Ovary (tissue), 9 donors: ENCODE results near the gene TRIM42. TPM values are rescaled to one million over a fixed set of nuclear protein-coding genes. Genes with fewer than 3 reads are reported as not detected.

Experiments
- DNase-seq, 5 donors: peaks; one replicate each; pipeline ENCODE4 v3.0.0-alpha.2; 2019 to 2020
- H3K27ac ChIP-seq, 2 donors: fragments of 200-600 bp; one replicate each; pipeline versions ENCODE4 v1.5.1 to v1.8.0; 2019 to 2022
- H3K27me3 ChIP-seq: fragments of 200-600 bp; one replicate; pipeline ENCODE4 v1.8.0; 2022
- H3K36me3 ChIP-seq: fragments of 200-600 bp; sonication (generic); one replicate; pipeline ENCODE4 v1.5.1; 2019
- H3K4me1 ChIP-seq: one replicate; pipeline ENCODE4 v1.8.1; 2013; ENCODE audit warnings: mild to moderate bottlenecking, moderate library complexity; ENCODE audit not compliant: insufficient read depth
- H3K4me3 ChIP-seq: fragments of 200-600 bp; sonication (generic); one replicate; pipeline ENCODE4 v1.5.1; 2017
- H3K9me3 ChIP-seq, 2 donors: fragments of 200-600 bp in 1 of 2; sonication (generic) in 1 of 2; one replicate each; pipeline versions ENCODE4 v1.5.1 to v1.8.1; 2013 to 2019; ENCODE audit warnings: mild to moderate bottlenecking in 1 of 2, moderate library complexity in 1 of 2
- EP300 ChIP-seq: sonication (generic); formaldehyde crosslinking; IDR thresholded peaks from one replicate; pipeline ENCODE4 v1.6.1; 2017; ENCODE audit warnings: antibody characterized with exemption
- POLR2A ChIP-seq: fragments of 450-650 bp; IDR thresholded peaks from one replicate; pipeline ENCODE4 v1.6.1; 2017; ENCODE audit warnings: antibody characterized with exemption, mild to moderate bottlenecking, moderate library complexity
- WGBS, 3 donors: extraction: QIAGEN DNeasy Blood & Tissue Kit in 1 of 3; methylation state at CpG; one replicate each; pipeline versions ENCODE4 v1.1.5 to v1.1.7; 2013 to 2017; 5-methylcytosine and 5-hydroxymethylcytosine counted together
- intact Hi-C, 4 donors: fragments of 100-400 bp; cut with DNase I; formaldehyde crosslinking; loops; one replicate each; pipeline versions ENCODE4 v1.11.0 to v1.15.1; 2022 to 2023
- polyA plus RNA-seq, 2 donors: library from polyadenylated mRNA; stranded (reverse); fragments of 200-250 nt in 1 of 2; fragments of 350-450 nt in 1 of 2; fragmentation: Illumina TruSeq in 1 of 2; extraction: RNeasy Lipid Tissue Mini Kit (QIAGEN cat#74804) in 1 of 2; gene quantifications; one replicate each; pipeline ENCODE4 v1.2.3, GENCODE V29; 2013 to 2014
- total RNA-seq, 7 donors: library from RNA; depleted of rRNA in 2 of 7; stranded (reverse); fragments of >200 nt in 2 of 7; fragmentation: NEBNext Ultra II Directional in 3 of 7; extraction: Animal tissue kit (Norgen Biotek cat#: 25700) in 3 of 7; gene quantifications; one replicate each; pipeline versions ENCODE4 v1.1.0 to v1.2.4, GENCODE V29; 2016 to 2023
- TF ChIP-seq, protein P1 (sequence below), 3 donors: fragments of 450-650 bp in 2 of 3; fragments of 200-600 bp in 1 of 3; IDR thresholded peaks; one replicate each; pipeline versions ENCODE4 v1.5.1 to v1.8.0; 2016 to 2022; ENCODE audit warnings: antibody characterized with exemption in 3 of 3, mild to moderate bottlenecking in 1 of 3
- donor health status: DM: no; HTN: no; CAD: no; lungs with moderate emphysema.
- donor health status: DM: no; HTN: no; CAD: no.
- donor health status: Bipolar disorder and iron deficiency.
- donor health status: DM: yes; HTN: yes; CAD: no.
- donor health status: DM: no; HTN: no; CAD: no.
- donor health status: DM: yes; HTN: yes; CAD: no.

Gene TRIM42
- total and polyA plus RNA-seq, 9 donors: not detected

DNA sequence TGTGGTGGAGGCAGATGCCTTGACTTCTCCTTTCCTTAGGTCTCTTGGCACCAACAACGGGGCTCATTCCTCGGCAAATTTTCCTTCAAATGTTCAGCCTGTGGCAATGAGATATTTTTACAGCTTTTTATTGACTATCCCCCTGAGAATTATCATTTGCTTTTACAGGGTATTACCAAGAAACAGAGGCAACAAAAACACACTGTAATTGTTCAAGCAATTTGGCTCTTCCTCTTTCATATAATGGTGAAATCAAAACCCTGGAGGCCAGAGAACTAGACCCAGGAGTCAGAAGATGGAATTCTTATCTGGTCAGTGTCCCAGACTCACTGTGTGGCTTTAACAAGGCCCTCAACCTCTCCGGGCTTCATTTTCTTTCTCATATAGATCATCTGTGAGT lies 40.1 kb downstream of the TRIM42 start:
- TF ChIP-seq POLR2A (no peak), EP300 (no peak)
- TF ChIP-seq, protein P1, sequence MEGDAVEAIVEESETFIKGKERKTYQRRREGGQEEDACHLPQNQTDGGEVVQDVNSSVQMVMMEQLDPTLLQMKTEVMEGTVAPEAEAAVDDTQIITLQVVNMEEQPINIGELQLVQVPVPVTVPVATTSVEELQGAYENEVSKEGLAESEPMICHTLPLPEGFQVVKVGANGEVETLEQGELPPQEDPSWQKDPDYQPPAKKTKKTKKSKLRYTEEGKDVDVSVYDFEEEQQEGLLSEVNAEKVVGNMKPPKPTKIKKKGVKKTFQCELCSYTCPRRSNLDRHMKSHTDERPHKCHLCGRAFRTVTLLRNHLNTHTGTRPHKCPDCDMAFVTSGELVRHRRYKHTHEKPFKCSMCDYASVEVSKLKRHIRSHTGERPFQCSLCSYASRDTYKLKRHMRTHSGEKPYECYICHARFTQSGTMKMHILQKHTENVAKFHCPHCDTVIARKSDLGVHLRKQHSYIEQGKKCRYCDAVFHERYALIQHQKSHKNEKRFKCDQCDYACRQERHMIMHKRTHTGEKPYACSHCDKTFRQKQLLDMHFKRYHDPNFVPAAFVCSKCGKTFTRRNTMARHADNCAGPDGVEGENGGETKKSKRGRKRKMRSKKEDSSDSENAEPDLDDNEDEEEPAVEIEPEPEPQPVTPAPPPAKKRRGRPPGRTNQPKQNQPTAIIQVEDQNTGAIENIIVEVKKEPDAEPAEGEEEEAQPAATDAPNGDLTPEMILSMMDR (IDR thresholded peaks at IDR 0.05): no peak
- H3K27ac ChIP-seq: no peak overlapping the region
- H3K27me3 ChIP-seq: no peaks in the 10 kb centered on the region
- H3K4me3 ChIP-seq: no peak overlapping the region
- no peaks in the 10 kb centered on the region for H3K36me3 ChIP-seq
- no peak for DNase-seq
- intact Hi-C loops: no loop called here
- peaks cover 6% of the 10 kb centered on the region for H3K4me1 ChIP-seq
- no peaks in the 10 kb centered on the region for H3K9me3 ChIP-seq
- WGBS, 3 donors: 39 to 57% (median 40%) methylated on average over 3 of the region's 3 CpGs

DNA sequence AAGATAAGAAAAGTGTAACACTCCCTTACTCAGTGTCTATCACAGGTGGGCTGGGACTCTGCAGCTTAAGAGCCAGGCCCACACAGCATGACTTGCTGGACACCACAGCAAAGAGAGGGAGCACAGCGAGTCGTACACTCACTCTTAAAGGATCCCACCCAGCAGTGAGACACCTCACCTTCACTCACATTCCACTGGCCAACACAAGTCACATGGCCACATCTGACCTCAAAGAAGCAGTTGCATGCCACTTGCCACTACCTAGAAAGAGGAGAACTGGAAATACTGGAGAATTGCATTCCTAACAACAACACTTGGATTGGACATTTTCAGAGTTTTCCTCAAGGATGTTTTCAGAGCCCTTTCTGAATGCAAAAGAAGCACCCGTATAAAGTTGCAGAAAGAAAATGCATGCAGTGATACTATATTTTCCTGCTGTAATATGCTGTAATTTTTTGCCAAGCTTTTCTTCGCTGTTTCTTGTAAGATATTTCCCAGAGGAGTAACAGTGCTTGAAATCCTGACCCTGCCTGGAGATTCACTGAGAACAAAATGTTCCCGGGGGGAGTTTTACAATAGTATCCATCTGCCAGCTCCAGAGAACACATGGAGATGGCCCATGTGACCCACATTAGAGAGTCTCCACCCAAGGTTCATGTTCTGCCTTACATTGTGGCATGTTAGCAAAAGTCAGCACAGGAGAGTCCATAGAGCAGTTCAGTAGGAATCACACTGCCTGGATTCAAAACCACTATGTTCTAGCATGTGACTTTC lies 42.2 kb downstream of the TRIM42 start:
- intact Hi-C loops: no loop called here
- Histone ChIP-seq H3K9me3 (no peaks in the 10 kb centered on the region), H3K27ac (no peak overlapping the region), H3K27me3 (no peaks in the 10 kb centered on the region), H3K4me1 (peaks cover 6% of the 10 kb centered on the region), H3K36me3 (no peaks in the 10 kb centered on the region), H3K4me3 (no peak overlapping the region)
- DNase-seq: peak in 2 of 5 donors; percentile 59 to 74
- TF ChIP-seq POLR2A: no peak
- peak; percentile 94 for TF ChIP-seq EP300
- TF ChIP-seq, protein P1 (IDR thresholded peaks at IDR 0.05): no peak
- 22 to 43% (median 38%) methylated on average over 5 of the region's 5 CpGs for WGBS, 3 donors

DNA sequence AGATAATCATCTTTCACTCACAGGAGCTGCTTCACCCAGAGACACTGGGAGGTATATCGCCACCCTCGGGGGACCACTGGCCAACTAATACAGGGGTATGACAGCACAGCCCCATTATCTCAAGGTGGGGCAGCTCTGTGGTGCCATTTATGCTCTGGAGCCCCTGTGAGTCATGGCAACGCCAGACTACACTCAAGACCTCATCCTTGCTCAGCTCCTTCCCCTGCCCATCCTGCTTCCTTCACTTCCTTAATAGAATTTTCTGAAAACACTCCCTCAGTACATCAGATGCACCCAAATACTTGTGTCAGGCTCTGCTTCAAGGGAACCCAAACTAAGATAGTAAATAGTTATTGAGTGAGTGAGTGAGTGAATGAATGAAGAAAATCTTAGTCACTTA lies 45.7 kb downstream of the TRIM42 start:
- Histone ChIP-seq H3K27ac (no peak overlapping the region), H3K9me3 (no peaks in the 10 kb centered on the region), H3K4me3 (no peak overlapping the region), H3K27me3 (no peaks in the 10 kb centered on the region), H3K4me1 (peaks cover 6% of the 10 kb centered on the region), H3K36me3 (no peaks in the 10 kb centered on the region)
- 78 to 96% (median 91%) methylated on average over 3 of the region's 3 CpGs for WGBS, 3 donors
- no peak for DNase-seq
- TF ChIP-seq, protein P1 (IDR thresholded peaks at IDR 0.05): no peak
- no peak for TF ChIP-seq EP300
- no peak for TF ChIP-seq POLR2A
- intact Hi-C loops: no loop called here

DNA sequence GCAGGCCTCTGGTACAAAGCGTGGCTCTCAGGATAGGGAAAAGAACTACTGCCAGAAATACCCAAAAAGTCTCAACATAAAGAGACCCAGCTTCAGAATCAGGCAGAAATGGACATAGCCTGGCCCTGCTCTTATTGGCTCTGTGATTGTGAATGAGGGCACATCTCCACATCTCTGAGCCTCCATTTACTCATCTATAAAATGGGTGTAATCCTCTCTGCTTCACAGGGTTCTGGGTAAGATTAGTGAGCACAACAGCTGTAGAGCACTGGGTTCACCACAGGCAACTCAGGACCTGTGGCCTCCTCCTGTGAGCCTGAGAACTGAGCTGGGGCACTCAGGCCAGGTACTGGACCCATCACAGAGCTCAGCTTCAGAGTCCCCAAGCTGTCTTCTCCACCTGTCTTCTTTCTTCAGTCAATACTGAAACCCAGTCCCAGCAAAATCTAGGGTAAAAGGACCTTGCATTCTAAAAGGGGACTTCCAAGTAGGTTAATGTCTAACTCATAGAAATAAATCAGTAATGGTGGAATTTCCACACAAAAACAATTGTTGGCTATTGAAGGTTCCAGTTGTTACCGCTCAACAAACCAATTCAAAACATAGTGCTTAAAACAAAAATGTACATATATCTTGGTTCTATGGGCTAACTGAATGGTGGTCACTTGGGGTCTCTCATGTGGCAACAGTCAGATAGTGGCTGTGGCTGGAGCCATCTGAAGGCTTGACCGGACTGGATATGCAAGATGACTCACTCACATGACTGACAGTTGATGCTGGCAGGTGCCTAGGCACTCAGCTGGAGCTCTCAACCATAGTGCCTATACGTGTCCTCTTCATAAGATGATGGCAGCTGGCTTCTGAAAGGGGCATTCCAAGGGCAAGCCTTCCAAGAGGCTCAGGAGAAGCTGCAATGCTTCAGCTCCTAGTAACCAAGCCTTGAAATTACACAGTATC lies 47.3 kb downstream of the TRIM42 start:
- Histone ChIP-seq H3K4me3 (no peak overlapping the region), H3K4me1 (peaks cover 4% of the 10 kb centered on the region), H3K36me3 (no peaks in the 10 kb centered on the region), H3K27ac (no peak overlapping the region), H3K9me3 (no peaks in the 10 kb centered on the region), H3K27me3 (no peaks in the 10 kb centered on the region)
- TF ChIP-seq EP300: no peak
- intact Hi-C loops: no loop called here
- 89 to 95% (median 95%) methylated on average over 4 of the region's 4 CpGs for WGBS, 3 donors
- no peak for DNase-seq
